Stimulated activated CD4-positive, alpha-beta T cell treated with anti-CD3 and anti-CD28 coated beads, Interleukin-2, amount 100 ng/mL, for 4 hours (primary cell): ENCODE results near the gene PLCD3.

ENCODE experiments used
- DNase-seq: peaks from one replicate; pipeline ENCODE4 v3.0.0-alpha.2; 2020; ENCODE audit warnings: low read depth

The PLCD3 gene

GRCh38 chr17:45132320-45132571 is at the start of gene PLCD3:
Gene PLCD3, minus strand, starts transcription at chr17:45132515. Its CDS starts 105 bp downstream, at chr17:45132410.
- peak; percentile 58 for DNase-seq

GRCh38 chr17:45177563-45177962 is 45.2 kb upstream of the PLCD3 start:
- DNase-seq = no peak

- no peak for DNase-seq
Measured at GRCh38 chr17:45175759-45176115, 43.4 kb upstream of the PLCD3 start.

- DNase-seq = peak; percentile 24
Measured at GRCh38 chr17:45172541-45173286, 40.4 kb upstream of the PLCD3 start.

- DNase-seq = no peak
Measured at GRCh38 chr17:45172232-45172540, 39.9 kb upstream of the PLCD3 start.

- DNase-seq = no peak
Measured at GRCh38 chr17:45171338-45172231, 39.3 kb upstream of the PLCD3 start.

- DNase-seq = no peak
Measured at GRCh38 chr17:45170931-45171337, 38.6 kb upstream of the PLCD3 start.

GRCh38 chr17:45170280-45170930 is 38.1 kb upstream of the PLCD3 start:
- DNase-seq = no peak

GRCh38 chr17:45168991-45169752 is 36.9 kb upstream of the PLCD3 start:
- no peak for DNase-seq

GRCh38 chr17:45164734-45165269 is 32.5 kb upstream of the PLCD3 start:
- no peak for DNase-seq

GRCh38 chr17:45162025-45162687 is 29.8 kb upstream of the PLCD3 start:
- DNase-seq = no peak

GRCh38 chr17:45161288-45162024 is 29.1 kb upstream of the PLCD3 start, which contains the start of gene HEXIM2:
Gene HEXIM2, plus strand, starts transcription at chr17:45161875. Its CDS starts 919 bp downstream, at chr17:45162794.
- DNase-seq = peak; percentile 96

- peak; percentile 51 for DNase-seq
Measured at GRCh38 chr17:45160447-45161287, 28.4 kb upstream of the PLCD3 start.

GRCh38 chr17:45156242-45156641 is 23.9 kb upstream of the PLCD3 start:
- DNase-seq = no peak

GRCh38 chr17:45155483-45155882 is 23.2 kb upstream of the PLCD3 start:
- DNase-seq = no peak

GRCh38 chr17:45155029-45155428 is 22.7 kb upstream of the PLCD3 start:
- DNase-seq = no peak

- DNase-seq = no peak
Measured at GRCh38 chr17:45150911-45151809, 18.8 kb upstream of the PLCD3 start.
